Gastrocnemius medialis (tissue), 4 donors: ENCODE results near the gene RFX5.

ENCODE experiments used
- CTCF ChIP-seq, 5 experiments: fragments of 450-650 bp in 3 of 5; fragments of 200-600 bp in 2 of 5; sonication (generic) in 2 of 5; IDR thresholded peaks in 4 of 5; conservative IDR thresholded peaks in 1 of 5; 1 replicate in 4 of 5; 2 replicates in 1 of 5; pipeline ENCODE4 v1.5.1; 2016 to 2019; ENCODE audit warnings: antibody characterized with exemption in 5 of 5, mild to moderate bottlenecking in 3 of 5, moderate library complexity in 3 of 5
- POLR2A ChIP-seq, 2 donors: fragments of 450-650 bp; IDR thresholded peaks; one replicate each; pipeline ENCODE4 v1.6.1; 2017; ENCODE audit warnings: antibody characterized with exemption in 2 of 2, mild to moderate bottlenecking in 2 of 2, moderate library complexity in 2 of 2

DNA sequence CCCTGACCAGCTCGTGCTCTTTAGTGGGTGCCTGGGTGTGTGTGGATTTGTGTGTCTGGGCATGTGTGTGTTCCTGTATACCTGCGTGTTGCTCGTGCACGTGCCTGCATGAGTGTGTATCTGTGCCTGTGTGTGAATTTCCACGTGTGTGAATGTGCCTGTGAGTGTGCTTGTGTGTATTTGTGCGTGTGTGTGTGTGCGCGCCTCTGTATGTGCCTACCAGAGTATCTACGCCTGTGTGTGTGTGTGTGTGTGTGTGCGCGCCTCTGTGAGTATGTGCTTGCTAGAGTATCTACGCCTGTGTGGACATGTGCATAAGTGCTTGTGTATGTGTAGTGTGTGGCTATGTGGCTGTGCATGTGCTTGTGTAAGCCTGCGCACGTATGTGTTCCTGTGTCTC is 26.1 kb upstream of the RFX5 start:
- TF ChIP-seq POLR2A (IDR thresholded peaks at IDR 0.05) = no peak
- no peak for TF ChIP-seq CTCF (IDR thresholded peaks at IDR 0.05 in 4 of 5, conservative IDR thresholded peaks at IDR 0.05 in 1 of 5)
